ENCODE measurements around the gene HMGN3. TPM values are rescaled to one million over a fixed set of nuclear protein-coding genes. Genes with fewer than 3 reads are reported as not detected.

The HMGN3 gene
- total RNA-seq, 3 donors from 2014 or later, result 38.3 to 73.6 (median 61.1) TPM

- H3K4me3 ChIP-seq, result no peak overlapping the region
- no peak overlapping the region for H3K27ac ChIP-seq
- H3K27me3 ChIP-seq, result no peaks in the 10 kb centered on the region
- no peaks in the 10 kb centered on the region for H3K36me3 ChIP-seq
- intact Hi-C loops (cut with DNase I; ENCODE audit: low total_unique reads), result no loop called here
- TF ChIP-seq CTCF (IDR thresholded peaks at IDR 0.05), result no peak
- TF ChIP-seq POLR2A (IDR thresholded peaks at IDR 0.05), result no peak
- TF ChIP-seq POLR2AphosphoS5 (IDR thresholded peaks at IDR 0.05), result no peak
- H3K9me3 ChIP-seq, result no peaks in the 10 kb centered on the region
- DNase-seq (ENCODE audit: low spot score in 2 of 2), result no peak
- no peaks in the 10 kb centered on the region for H3K4me1 ChIP-seq
Observed at GRCh38 chr6:79170431-79170830, 64.1 kb downstream of the HMGN3 start.

- Histone ChIP-seq H3K36me3 (no peaks in the 10 kb centered on the region), H3K4me1 (no peaks in the 10 kb centered on the region), H3K27ac (no peak overlapping the region), H3K4me3 (no peak overlapping the region), H3K27me3 (no peaks in the 10 kb centered on the region), H3K9me3 (no peaks in the 10 kb centered on the region)
- no peak for DNase-seq (ENCODE audit: low spot score in 2 of 2)
- no peak for TF ChIP-seq CTCF (IDR thresholded peaks at IDR 0.05)
- no peak for TF ChIP-seq POLR2AphosphoS5 (IDR thresholded peaks at IDR 0.05)
- no peak for TF ChIP-seq POLR2A (IDR thresholded peaks at IDR 0.05)
- intact Hi-C loops (cut with DNase I; ENCODE audit: low total_unique reads), result no loop called here
Observed at GRCh38 chr6:79168695-79168980, 65.8 kb downstream of the HMGN3 start.

DNA sequence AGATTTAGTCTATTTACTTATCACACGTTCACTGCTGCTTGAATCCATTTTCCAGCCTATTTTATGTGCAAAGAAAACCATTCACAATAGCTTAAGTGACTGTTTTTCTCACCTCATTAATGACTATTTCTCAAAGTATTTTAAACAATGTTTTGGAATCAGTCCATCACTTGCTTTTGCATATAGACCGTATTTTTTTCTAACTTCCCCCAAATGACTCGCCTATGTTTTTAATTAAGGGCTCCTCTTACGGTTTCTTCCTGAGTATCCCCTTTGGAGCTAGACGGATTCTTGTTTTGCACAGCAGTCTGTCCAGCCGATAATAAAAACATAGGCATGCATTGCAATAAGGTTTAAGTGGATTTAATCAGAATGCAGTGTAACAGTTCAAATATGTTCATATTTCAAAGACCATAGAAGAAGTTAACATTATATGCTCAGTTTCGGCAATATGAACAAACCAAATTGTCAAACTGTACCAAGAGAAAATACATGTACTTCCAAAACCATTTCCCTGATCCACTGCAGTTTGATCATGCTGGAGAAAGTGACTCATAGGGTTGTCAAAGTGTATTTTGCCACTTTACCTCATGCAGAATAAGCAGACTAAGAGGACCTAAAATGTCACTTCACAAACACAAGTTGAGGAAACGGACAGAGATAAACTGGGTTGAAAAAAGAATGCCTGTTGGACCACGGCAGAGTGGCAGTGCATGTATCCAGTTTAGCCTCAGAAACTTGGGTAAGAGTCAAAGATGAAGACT lies 66.4 kb downstream of the HMGN3 start:
- no peaks in the 10 kb centered on the region for H3K27me3 ChIP-seq
- no peak for DNase-seq (ENCODE audit: low spot score in 2 of 2)

DNA sequence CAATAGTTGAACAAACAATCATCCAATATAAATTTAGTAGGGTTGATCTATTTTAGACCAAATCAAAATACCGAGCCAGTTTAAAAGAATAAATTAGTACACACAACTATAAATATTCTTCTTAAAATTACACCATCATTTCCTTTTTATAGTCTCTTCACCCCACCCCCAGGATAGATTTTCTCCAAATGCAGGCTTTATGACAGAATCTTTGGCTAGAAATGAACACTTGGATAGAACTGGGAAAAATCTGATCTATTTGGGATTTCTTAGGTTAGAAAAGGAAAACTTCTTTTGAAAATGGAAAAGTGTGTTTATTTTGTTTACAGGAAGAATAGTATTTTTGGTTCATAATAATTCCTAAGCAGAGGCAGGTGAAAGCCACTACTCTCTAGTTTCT lies 74.6 kb downstream of the HMGN3 start:
- H3K27ac ChIP-seq, result no peak overlapping the region
- intact Hi-C loops (cut with DNase I; ENCODE audit: low total_unique reads), result no loop called here
- no peak for TF ChIP-seq POLR2A (IDR thresholded peaks at IDR 0.05)
- no peak for TF ChIP-seq POLR2AphosphoS5 (IDR thresholded peaks at IDR 0.05)
- no peak for TF ChIP-seq CTCF (IDR thresholded peaks at IDR 0.05)
- H3K27me3 ChIP-seq, result no peaks in the 10 kb centered on the region
- no peaks in the 10 kb centered on the region for H3K4me1 ChIP-seq
- H3K4me3 ChIP-seq, result no peak overlapping the region
- no peaks in the 10 kb centered on the region for H3K36me3 ChIP-seq
- no peaks in the 10 kb centered on the region for H3K9me3 ChIP-seq
- DNase-seq (ENCODE audit: low spot score in 2 of 2), result no peak

More for the DNA sequence above, 66.4 kb downstream of the HMGN3 start:
- H3K36me3 ChIP-seq, result no peaks in the 10 kb centered on the region
- no peaks in the 10 kb centered on the region for H3K9me3 ChIP-seq
- no peak for TF ChIP-seq CTCF (IDR thresholded peaks at IDR 0.05)
- TF ChIP-seq POLR2AphosphoS5 (IDR thresholded peaks at IDR 0.05), result no peak
- TF ChIP-seq POLR2A (IDR thresholded peaks at IDR 0.05), result no peak
- H3K4me1 ChIP-seq, result no peaks in the 10 kb centered on the region
- H3K4me3 ChIP-seq, result no peak overlapping the region
- intact Hi-C loops (cut with DNase I; ENCODE audit: low total_unique reads), result no loop called here
- no peak overlapping the region for H3K27ac ChIP-seq

DNA sequence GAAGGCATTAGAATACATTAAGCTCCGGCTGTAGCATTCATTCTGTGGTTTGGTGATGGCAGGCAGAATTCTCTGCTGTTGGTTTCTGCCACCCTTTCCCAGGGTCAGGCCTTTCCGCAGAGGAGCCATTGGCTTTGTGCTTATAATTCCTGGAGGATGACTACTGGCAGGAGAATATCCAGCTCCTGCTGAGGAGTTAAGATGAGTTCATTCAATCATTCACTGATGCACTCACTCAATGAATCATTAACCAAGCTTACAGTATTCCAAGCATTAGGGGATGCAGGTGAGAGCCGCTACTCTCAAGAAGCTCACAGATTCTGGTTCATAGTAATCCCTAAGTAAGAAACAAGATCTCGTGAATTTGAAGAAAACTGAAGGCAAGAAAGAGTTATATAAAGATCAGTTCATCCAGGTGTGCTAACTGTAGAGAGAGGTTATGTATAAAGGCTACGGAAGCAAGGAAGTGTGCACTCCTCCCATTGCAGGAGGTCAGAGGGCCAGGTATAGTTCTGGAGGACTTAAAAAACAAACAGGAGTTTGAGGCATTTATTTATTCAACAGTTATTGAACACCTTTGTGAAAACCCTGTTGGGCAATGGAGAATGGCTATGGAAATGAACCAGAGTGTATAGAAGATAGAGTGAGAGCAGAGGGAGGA lies 75.5 kb downstream of the HMGN3 start:
- DNase-seq (ENCODE audit: low spot score in 2 of 2), result no peak
- Histone ChIP-seq H3K4me3 (no peak overlapping the region), H3K27me3 (no peaks in the 10 kb centered on the region), H3K36me3 (no peaks in the 10 kb centered on the region), H3K27ac (no peak overlapping the region), H3K4me1 (no peaks in the 10 kb centered on the region), H3K9me3 (no peaks in the 10 kb centered on the region)
- intact Hi-C loops (cut with DNase I; ENCODE audit: low total_unique reads), result no loop called here
- TF ChIP-seq CTCF (IDR thresholded peaks at IDR 0.05) (no peak), POLR2AphosphoS5 (IDR thresholded peaks at IDR 0.05) (no peak), POLR2A (IDR thresholded peaks at IDR 0.05) (no peak)

Data from breast epithelium (tissue), 4 donors.